Right lobe of liver (tissue), 4 donors: ENCODE measurements around the gene SSBP4.

ENCODE experiments used
- POLR2A ChIP-seq: fragments of 450-650 bp; IDR thresholded peaks from one replicate; pipeline ENCODE4 v1.6.1; 2017; ENCODE audit warnings: antibody characterized with exemption, mild to moderate bottlenecking
- TF ChIP-seq, protein P1 (sequence below), 4 donors: fragments of 200-600 bp in 3 of 4; fragments of 450-650 bp in 1 of 4; IDR thresholded peaks; one replicate each; pipeline versions ENCODE4 v1.5.1 to v1.8.0; 2016 to 2022; ENCODE audit warnings: antibody characterized with exemption in 4 of 4, mild to moderate bottlenecking in 2 of 4
- donor health status: DM: no; HTN: no; CAD: no.
- donor health status: DM: no; HTN: no; CAD: no.
- donor health status: DM: no; HTN: yes; CAD: no.

DNA sequence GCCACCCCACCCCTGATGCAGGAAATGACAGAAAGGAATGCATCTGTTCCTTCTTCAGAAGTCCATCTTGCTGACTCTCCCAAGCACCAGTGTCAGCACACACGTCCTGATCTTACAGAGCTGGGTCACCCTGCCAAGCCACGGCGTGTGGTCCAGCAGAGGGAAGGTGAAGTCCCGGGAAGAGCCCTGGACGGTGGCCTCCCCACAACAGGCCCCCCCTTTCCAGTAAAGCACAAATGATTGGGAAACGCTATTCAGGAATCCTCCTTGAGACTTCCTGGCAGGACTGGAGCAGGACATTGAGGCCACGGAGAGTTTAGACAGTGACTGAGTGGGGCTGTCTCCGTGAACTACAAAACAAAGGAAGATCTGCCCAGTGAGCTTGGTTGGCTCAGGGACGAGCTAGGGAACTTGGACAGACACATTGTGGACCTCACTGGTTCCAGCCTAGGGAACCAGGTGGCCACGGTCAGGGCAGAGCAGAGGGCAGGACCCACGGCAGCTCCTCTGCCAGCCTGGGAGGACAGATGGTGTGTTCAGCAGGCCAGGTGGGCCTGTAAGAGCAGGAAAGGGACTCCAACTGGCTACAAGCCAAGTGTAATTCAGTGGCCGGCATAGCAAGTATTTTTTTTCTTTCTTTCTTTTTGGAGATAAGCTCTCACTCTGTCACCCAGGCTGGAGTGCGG, 61.0 kb downstream of the SSBP4 start:
- TF ChIP-seq, protein P1, sequence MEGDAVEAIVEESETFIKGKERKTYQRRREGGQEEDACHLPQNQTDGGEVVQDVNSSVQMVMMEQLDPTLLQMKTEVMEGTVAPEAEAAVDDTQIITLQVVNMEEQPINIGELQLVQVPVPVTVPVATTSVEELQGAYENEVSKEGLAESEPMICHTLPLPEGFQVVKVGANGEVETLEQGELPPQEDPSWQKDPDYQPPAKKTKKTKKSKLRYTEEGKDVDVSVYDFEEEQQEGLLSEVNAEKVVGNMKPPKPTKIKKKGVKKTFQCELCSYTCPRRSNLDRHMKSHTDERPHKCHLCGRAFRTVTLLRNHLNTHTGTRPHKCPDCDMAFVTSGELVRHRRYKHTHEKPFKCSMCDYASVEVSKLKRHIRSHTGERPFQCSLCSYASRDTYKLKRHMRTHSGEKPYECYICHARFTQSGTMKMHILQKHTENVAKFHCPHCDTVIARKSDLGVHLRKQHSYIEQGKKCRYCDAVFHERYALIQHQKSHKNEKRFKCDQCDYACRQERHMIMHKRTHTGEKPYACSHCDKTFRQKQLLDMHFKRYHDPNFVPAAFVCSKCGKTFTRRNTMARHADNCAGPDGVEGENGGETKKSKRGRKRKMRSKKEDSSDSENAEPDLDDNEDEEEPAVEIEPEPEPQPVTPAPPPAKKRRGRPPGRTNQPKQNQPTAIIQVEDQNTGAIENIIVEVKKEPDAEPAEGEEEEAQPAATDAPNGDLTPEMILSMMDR (IDR thresholded peaks at IDR 0.05) = no peak
- TF ChIP-seq POLR2A = no peak
